T-cell (primary cell): ENCODE measurements around the gene RABL2B. TPM values are rescaled to one million over a fixed set of nuclear protein-coding genes. Genes with fewer than 3 reads are reported as not detected.

ENCODE experiments used
- total RNA-seq, 35 experiments: library from RNA in 6 of 35; stranded (reverse) in 6 of 35; fragments of 120-200 nt in 1 of 35; gene quantifications; one replicate each; pipeline versions ENCODE4 v1.2.1 to v1.2.4 and lab custom pipeline; 2013 to 2026

RABL2B gene
- total RNA-seq, 5 donors from 2014 or later (not counting 1 experiment from before 2014, with no cell fraction given), result 60.3 to 70.9 (median 64.4) TPM

Other genes with a start within 250 kb of the RABL2B start
- 1 to 10 TPM; 3.7 to 6.7 (median 5.4) TPM for gene KLHDC7B, start 237.7 kb downstream of the RABL2B start, total RNA-seq
- gene SYCE3, start 220.7 kb downstream of the RABL2B start, total RNA-seq, result not detected
- 100 to 1,000 TPM in 1 of 5 donors, 10 to 100 TPM in 4; 61.9 to 113 (median 94.5) TPM for gene CPT1B, start 205.2 kb downstream of the RABL2B start, total RNA-seq
- gene CHKB, start 200.8 kb downstream of the RABL2B start, total RNA-seq, result 100 to 1,000 TPM; 151 to 209 (median 203) TPM
- under 1 TPM; 0.13 to 0.55 (median 0.39) TPM for gene MAPK8IP2, start 182.8 kb downstream of the RABL2B start, total RNA-seq
- gene ARSA, start 155.5 kb downstream of the RABL2B start, total RNA-seq, result 100 to 1,000 TPM in 1 of 5 donors, 10 to 100 TPM in 4; 68.3 to 105 (median 90.6) TPM
- under 1 TPM; 0.22 to 0.47 (median 0.28) TPM for gene SHANK3, start 110.8 kb downstream of the RABL2B start, total RNA-seq
- not detected for gene ACR, start 45.4 kb downstream of the RABL2B start, total RNA-seq